Omental fat pad (tissue), 4 donors: ENCODE results near the gene ASAP2. TPM values are rescaled to one million over a fixed set of nuclear protein-coding genes. Genes with fewer than 3 reads are reported as not detected.

Experiments
- ATAC-seq: fragments of 150-250 bp; one replicate; pipeline ENCODE4 v1.9.1; 2016; ENCODE audit warnings: mild to moderate bottlenecking, moderate library complexity; ENCODE audit not compliant: low FRiP score
- DNase-seq: peaks from one replicate; pipeline ENCODE4 v3.0.0-alpha.2; 2019; ENCODE audit warnings: low spot score
- total RNA-seq, 4 donors: library from RNA; depleted of rRNA; stranded (reverse); fragments of >200 nt; gene quantifications; one replicate each; pipeline ENCODE4 v1.1.0, GENCODE V29; 2016
- TF ChIP-seq, protein P1 (sequence below), 3 donors: fragments of 450-650 bp; IDR thresholded peaks; one replicate each; pipeline ENCODE4 v1.5.1; 2016 to 2017; ENCODE audit warnings: antibody characterized with exemption in 3 of 3, mild to moderate bottlenecking in 3 of 3, moderate library complexity in 2 of 3

ASAP2 gene
- total RNA-seq, 4 donors from 2014 or later, result 16.8 to 57.4 (median 22.8) TPM

DNA sequence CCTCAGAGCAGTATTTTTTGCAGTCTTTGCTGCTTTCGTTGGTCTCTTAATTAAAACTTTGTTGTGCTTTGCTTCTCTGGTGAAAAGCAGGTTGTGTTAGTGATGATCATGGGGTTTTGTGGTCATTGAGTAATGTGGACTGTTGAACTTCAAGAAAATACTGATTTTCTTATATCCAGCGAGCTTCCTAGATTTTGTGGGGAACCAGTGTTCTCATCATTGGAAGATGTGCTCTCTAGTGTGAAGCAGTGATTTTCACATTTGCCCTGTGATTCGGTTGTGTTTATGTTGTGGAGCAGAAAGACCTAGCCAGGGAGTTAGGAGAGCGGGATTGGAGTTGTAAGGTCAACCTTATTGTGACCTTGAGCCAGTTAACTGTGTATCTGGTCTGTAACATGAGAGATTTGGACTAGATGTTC, 12.4 kb downstream of the ASAP2 start:
- DNase-seq (no peak), ATAC-seq (no peak)
- TF ChIP-seq, protein P1, sequence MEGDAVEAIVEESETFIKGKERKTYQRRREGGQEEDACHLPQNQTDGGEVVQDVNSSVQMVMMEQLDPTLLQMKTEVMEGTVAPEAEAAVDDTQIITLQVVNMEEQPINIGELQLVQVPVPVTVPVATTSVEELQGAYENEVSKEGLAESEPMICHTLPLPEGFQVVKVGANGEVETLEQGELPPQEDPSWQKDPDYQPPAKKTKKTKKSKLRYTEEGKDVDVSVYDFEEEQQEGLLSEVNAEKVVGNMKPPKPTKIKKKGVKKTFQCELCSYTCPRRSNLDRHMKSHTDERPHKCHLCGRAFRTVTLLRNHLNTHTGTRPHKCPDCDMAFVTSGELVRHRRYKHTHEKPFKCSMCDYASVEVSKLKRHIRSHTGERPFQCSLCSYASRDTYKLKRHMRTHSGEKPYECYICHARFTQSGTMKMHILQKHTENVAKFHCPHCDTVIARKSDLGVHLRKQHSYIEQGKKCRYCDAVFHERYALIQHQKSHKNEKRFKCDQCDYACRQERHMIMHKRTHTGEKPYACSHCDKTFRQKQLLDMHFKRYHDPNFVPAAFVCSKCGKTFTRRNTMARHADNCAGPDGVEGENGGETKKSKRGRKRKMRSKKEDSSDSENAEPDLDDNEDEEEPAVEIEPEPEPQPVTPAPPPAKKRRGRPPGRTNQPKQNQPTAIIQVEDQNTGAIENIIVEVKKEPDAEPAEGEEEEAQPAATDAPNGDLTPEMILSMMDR (IDR thresholded peaks at IDR 0.05), result no peak

- ATAC-seq (no peak), DNase-seq (no peak)
- TF ChIP-seq, protein P1 (IDR thresholded peaks at IDR 0.05), result no peak
Measured at GRCh38 chr2:9220201-9220600, 13.6 kb downstream of the ASAP2 start.

DNA sequence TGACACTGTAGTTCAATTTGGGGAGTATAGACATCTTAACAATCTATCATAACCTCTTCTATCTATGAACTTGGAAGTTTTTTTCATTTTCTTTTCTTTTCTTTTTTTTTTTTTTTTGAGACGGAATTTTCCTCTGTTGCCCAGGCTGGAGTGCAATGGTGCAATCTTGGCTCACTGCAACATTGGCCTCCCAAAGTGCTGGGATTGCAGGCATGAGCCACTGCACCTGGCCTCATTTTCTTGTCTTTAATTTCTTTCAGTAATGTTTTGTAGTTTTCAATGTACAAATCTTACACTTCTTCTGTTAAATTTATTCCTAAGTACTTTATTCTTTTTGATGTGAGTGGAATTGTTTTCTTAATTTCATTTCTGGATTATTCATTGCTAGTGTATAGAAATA, 14.6 kb downstream of the ASAP2 start:
- no peak for DNase-seq
- TF ChIP-seq, protein P1 (IDR thresholded peaks at IDR 0.05), result no peak
- no peak for ATAC-seq

DNA sequence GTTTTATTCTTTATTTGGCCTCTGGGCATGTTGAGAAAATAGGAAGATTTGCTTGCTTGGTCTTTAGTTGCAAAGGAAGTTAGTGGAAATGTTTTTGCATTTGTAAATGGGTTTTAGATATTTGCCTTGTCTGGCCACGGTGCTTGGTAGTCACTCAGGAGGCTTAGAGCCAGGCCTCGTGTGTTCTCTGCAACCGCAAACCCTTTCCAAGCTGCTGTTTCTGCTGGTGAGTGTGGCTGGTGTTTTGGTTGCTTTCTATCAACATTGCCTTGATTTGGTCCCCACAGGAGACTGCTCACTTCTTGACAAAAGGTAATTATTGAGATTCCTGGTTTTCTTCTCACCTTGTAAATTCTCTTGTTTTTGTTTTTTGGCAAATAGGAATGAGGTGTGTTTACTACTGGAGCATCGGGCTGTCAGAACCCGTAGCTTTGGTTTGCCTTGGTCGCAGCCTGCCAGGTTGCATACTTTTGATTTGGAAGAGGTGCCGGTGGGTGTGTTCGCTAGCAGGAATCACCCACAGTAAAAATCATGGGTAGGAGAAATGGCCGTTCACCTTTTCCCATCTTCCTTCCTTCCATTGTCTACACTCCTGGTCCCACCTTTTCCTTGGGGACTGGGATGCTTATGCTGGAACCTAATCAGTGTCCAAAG, 15.8 kb downstream of the ASAP2 start:
- no peak for ATAC-seq
- TF ChIP-seq, protein P1 (IDR thresholded peaks at IDR 0.05), result no peak
- no peak for DNase-seq

DNA sequence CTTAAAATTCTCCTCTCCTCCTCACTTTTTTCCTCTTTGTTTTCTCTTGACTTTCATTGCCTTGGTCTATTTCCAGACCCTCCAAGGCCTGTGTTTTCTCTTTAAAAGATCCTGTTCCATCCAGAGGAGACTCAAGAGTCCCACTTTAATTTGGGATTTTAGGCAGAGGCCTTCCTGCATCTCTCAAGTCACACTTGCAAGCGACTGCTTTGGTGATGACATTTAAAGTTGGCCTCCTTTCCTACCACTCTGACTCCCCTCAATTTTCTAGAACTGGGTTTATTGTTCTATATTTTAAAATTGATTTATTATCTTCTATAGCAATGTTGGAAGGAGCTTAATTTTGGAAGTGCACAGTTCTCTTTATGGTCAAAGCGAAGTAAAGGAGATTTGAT, 16.3 kb downstream of the ASAP2 start:
- TF ChIP-seq, protein P1 (IDR thresholded peaks at IDR 0.05), result no peak
- ATAC-seq (no peak), DNase-seq (no peak)

- ATAC-seq (no peak), DNase-seq (no peak)
- TF ChIP-seq, protein P1 (IDR thresholded peaks at IDR 0.05), result no peak
Measured at GRCh38 chr2:9225806-9226205, 19.2 kb downstream of the ASAP2 start.
